ENCODE data around the gene GABRA5.
A peak's percentile ranks its signal among the peaks of the same experiment; 100 is the strongest.

GABRA5 gene

GRCh38 chr15:26867200-26868007 lies 542 bp downstream of the GABRA5 start:
- DNase-seq (ENCODE audit: low spot score in 2 of 2): no peak
- Histone ChIP-seq H3K27me3 (ENCODE audit: low read depth) (no peaks in the 10 kb centered on the region; the same call in 1 of the 2 replicates), H3K9me3 (no peaks in the 10 kb centered on the region), H3K36me3 (replicated peaks) (no peaks in the 10 kb centered on the region), H3K4me1 (no peaks in the 10 kb centered on the region), H3K4me3 (peak overlapping the region; percentile 25)
- in situ Hi-C loops (cut with MboI; ENCODE audit: low sequenced_read_pairs): loop anchor here (25.0 kb wide), 3 partner anchors 605 to 1155 kb away; no protein-coding TSS in a partner anchor

GRCh38 chr15:26868029-26868685 lies 1.3 kb downstream of the GABRA5 start:
- no peak for DNase-seq (ENCODE audit: low spot score in 2 of 2)
- no peaks in the 10 kb centered on the region for H3K36me3 ChIP-seq (replicated peaks)
- H3K4me1 ChIP-seq: no peaks in the 10 kb centered on the region
- no peaks in the 10 kb centered on the region; the same call in 1 of the 2 replicates for H3K27me3 ChIP-seq (ENCODE audit: low read depth)
- in situ Hi-C loops (cut with MboI; ENCODE audit: low sequenced_read_pairs): loop anchor here (25.0 kb wide), 3 partner anchors 606 to 1156 kb away; no protein-coding TSS in a partner anchor
- H3K9me3 ChIP-seq: no peaks in the 10 kb centered on the region
- H3K4me3 ChIP-seq: no peak overlapping the region

- H3K4me3 ChIP-seq: no peak overlapping the region
- in situ Hi-C loops (cut with MboI; ENCODE audit: low sequenced_read_pairs): loop anchor here (25.0 kb wide), 3 partner anchors 607 to 1157 kb away; no protein-coding TSS in a partner anchor
- DNase-seq (ENCODE audit: low spot score in 2 of 2): no peak
Measured at GRCh38 chr15:26869628-26870027, 2.8 kb downstream of the GABRA5 start.

GRCh38 chr15:26870346-26870745 lies 3.5 kb downstream of the GABRA5 start:
- no peak overlapping the region for H3K4me3 ChIP-seq
- no peak for DNase-seq (ENCODE audit: low spot score in 2 of 2)
- H3K36me3 ChIP-seq (replicated peaks): no peaks in the 10 kb centered on the region
- in situ Hi-C loops (cut with MboI; ENCODE audit: low sequenced_read_pairs): loop anchor here (25.0 kb wide), 3 partner anchors 608 to 1158 kb away; no protein-coding TSS in a partner anchor
- no peaks in the 10 kb centered on the region for H3K9me3 ChIP-seq
- no peaks in the 10 kb centered on the region for H3K4me1 ChIP-seq
- no peaks in the 10 kb centered on the region; the same call in 1 of the 2 replicates for H3K27me3 ChIP-seq (ENCODE audit: low read depth)

More at GRCh38 chr15:26869628-26870027, 2.8 kb downstream of the GABRA5 start:
- Histone ChIP-seq H3K27me3 (ENCODE audit: low read depth) (no peaks in the 10 kb centered on the region; the same call in 1 of the 2 replicates), H3K4me1 (no peaks in the 10 kb centered on the region), H3K9me3 (no peaks in the 10 kb centered on the region), H3K36me3 (replicated peaks) (no peaks in the 10 kb centered on the region)

GRCh38 chr15:26872206-26872605 lies 5.3 kb downstream of the GABRA5 start:
- Histone ChIP-seq H3K4me3 (no peak overlapping the region), H3K27me3 (ENCODE audit: low read depth) (no peaks in the 10 kb centered on the region; the same call in 1 of the 2 replicates), H3K9me3 (no peaks in the 10 kb centered on the region), H3K4me1 (no peaks in the 10 kb centered on the region), H3K36me3 (replicated peaks) (no peaks in the 10 kb centered on the region)
- no peak for DNase-seq (ENCODE audit: low spot score in 2 of 2)
- in situ Hi-C loops (cut with MboI; ENCODE audit: low sequenced_read_pairs): loop anchor here (25.0 kb wide), 3 partner anchors 610 to 1160 kb away; no protein-coding TSS in a partner anchor

- DNase-seq (ENCODE audit: low spot score in 2 of 2): no peak
- no peaks in the 10 kb centered on the region for H3K4me1 ChIP-seq
- in situ Hi-C loops (cut with MboI; ENCODE audit: low sequenced_read_pairs): loop anchor here (25.0 kb wide), 3 partner anchors 612 to 1162 kb away; no protein-coding TSS in a partner anchor
- no peaks in the 10 kb centered on the region; the same call in 1 of the 2 replicates for H3K27me3 ChIP-seq (ENCODE audit: low read depth)
- H3K4me3 ChIP-seq: no peak overlapping the region
- H3K36me3 ChIP-seq (replicated peaks): no peaks in the 10 kb centered on the region
- no peaks in the 10 kb centered on the region for H3K9me3 ChIP-seq
Measured at GRCh38 chr15:26873846-26874245, 7.0 kb downstream of the GABRA5 start.

GRCh38 chr15:26874774-26875475 lies 8.1 kb downstream of the GABRA5 start:
- H3K36me3 ChIP-seq (replicated peaks): no peaks in the 10 kb centered on the region
- DNase-seq (ENCODE audit: low spot score in 2 of 2): no peak
- no peaks in the 10 kb centered on the region for H3K27me3 ChIP-seq (ENCODE audit: low read depth)
- no peak overlapping the region for H3K4me3 ChIP-seq
- no peaks in the 10 kb centered on the region for H3K9me3 ChIP-seq
- no peaks in the 10 kb centered on the region for H3K4me1 ChIP-seq
- in situ Hi-C loops (cut with MboI; ENCODE audit: low sequenced_read_pairs): loop anchor here (25.0 kb wide), 4 partner anchors 487 to 1163 kb away; no protein-coding TSS in a partner anchor

- Histone ChIP-seq H3K9me3 (no peaks in the 10 kb centered on the region), H3K36me3 (replicated peaks) (no peaks in the 10 kb centered on the region), H3K4me1 (no peaks in the 10 kb centered on the region), H3K4me3 (no peak overlapping the region), H3K27me3 (ENCODE audit: low read depth) (no peaks in the 10 kb centered on the region)
- DNase-seq (ENCODE audit: low spot score in 2 of 2): no peak
- in situ Hi-C loops (cut with MboI; ENCODE audit: low sequenced_read_pairs): loop anchor here (25.0 kb wide), 1 partner anchor 487 kb away; no protein-coding TSS in a partner anchor
Measured at GRCh38 chr15:26875476-26875850, 8.6 kb downstream of the GABRA5 start.

GRCh38 chr15:26877831-26878230 lies 11.0 kb downstream of the GABRA5 start:
- Histone ChIP-seq H3K4me1 (no peaks in the 10 kb centered on the region), H3K9me3 (no peaks in the 10 kb centered on the region), H3K4me3 (no peak overlapping the region), H3K36me3 (replicated peaks) (no peaks in the 10 kb centered on the region), H3K27me3 (ENCODE audit: low read depth) (no peaks in the 10 kb centered on the region)
- in situ Hi-C loops (cut with MboI; ENCODE audit: low sequenced_read_pairs): loop anchor here (25.0 kb wide), 1 partner anchor 484 kb away; no protein-coding TSS in a partner anchor
- no peak for DNase-seq (ENCODE audit: low spot score in 2 of 2)

- Histone ChIP-seq H3K36me3 (replicated peaks) (no peaks in the 10 kb centered on the region), H3K9me3 (no peaks in the 10 kb centered on the region), H3K4me1 (no peaks in the 10 kb centered on the region), H3K4me3 (no peak overlapping the region), H3K27me3 (ENCODE audit: low read depth) (no peaks in the 10 kb centered on the region)
- no peak for DNase-seq (ENCODE audit: low spot score in 2 of 2)
- in situ Hi-C loops (cut with MboI; ENCODE audit: low sequenced_read_pairs): loop anchor here (25.0 kb wide), 1 partner anchor 483 kb away; no protein-coding TSS in a partner anchor
Measured at GRCh38 chr15:26879706-26880105, 12.8 kb downstream of the GABRA5 start.

- Histone ChIP-seq H3K36me3 (replicated peaks) (no peaks in the 10 kb centered on the region), H3K4me3 (no peak overlapping the region), H3K4me1 (no peaks in the 10 kb centered on the region), H3K9me3 (no peaks in the 10 kb centered on the region), H3K27me3 (ENCODE audit: low read depth) (no peaks in the 10 kb centered on the region)
- no peak for DNase-seq (ENCODE audit: low spot score in 2 of 2)
- in situ Hi-C loops (cut with MboI; ENCODE audit: low sequenced_read_pairs): loop anchor here (25.0 kb wide), 1 partner anchor 480 kb away; no protein-coding TSS in a partner anchor
Measured at GRCh38 chr15:26882112-26882511, 15.2 kb downstream of the GABRA5 start.

- H3K4me3 ChIP-seq: no peak overlapping the region
- H3K4me1 ChIP-seq: no peaks in the 10 kb centered on the region
- no peaks in the 10 kb centered on the region for H3K27me3 ChIP-seq (ENCODE audit: low read depth)
- in situ Hi-C loops (cut with MboI; ENCODE audit: low sequenced_read_pairs): loop anchor here (25.0 kb wide), 1 partner anchor 480 kb away; no protein-coding TSS in a partner anchor
- no peak for DNase-seq (ENCODE audit: low spot score in 2 of 2)
- no peaks in the 10 kb centered on the region for H3K9me3 ChIP-seq
- no peaks in the 10 kb centered on the region for H3K36me3 ChIP-seq (replicated peaks)
Measured at GRCh38 chr15:26882616-26883365, 15.9 kb downstream of the GABRA5 start.

All from HAP-1 (cell line).